Astrocyte of the cerebellum (primary cell): ENCODE data around the gene APOBEC3A.
"Not testable (repeated sequence)": the region's sequence is repeated elsewhere in the genome, so short reads cannot be mapped to it uniquely, and the experiment has no call there.

ENCODE experiments used
- DNase-seq: peaks from one replicate; pipeline ENCODE4 v3.0.0-alpha.2; 2011; ENCODE audit warnings: low read depth
- H3K4me3 ChIP-seq: 2 replicates; pipeline ENCODE4 v1.5.1; 2011; ENCODE audit warnings: mild to moderate bottlenecking, low read depth, low read length, moderate library complexity
- in situ Hi-C: cut with HindIII; loops from 2 replicates; pipeline ENCODE4 v1.10.0; 2017; ENCODE audit warnings: low sequenced_read_pairs
- TF ChIP-seq, protein P1 (sequence below): IDR thresholded peaks from 2 replicates; pipeline ENCODE4 v1.5.1; 2012; ENCODE audit warnings: low read length, low read depth, moderate library complexity, mild to moderate bottlenecking; ENCODE audit errors: missing control alignments

Gene APOBEC3A

DNA sequence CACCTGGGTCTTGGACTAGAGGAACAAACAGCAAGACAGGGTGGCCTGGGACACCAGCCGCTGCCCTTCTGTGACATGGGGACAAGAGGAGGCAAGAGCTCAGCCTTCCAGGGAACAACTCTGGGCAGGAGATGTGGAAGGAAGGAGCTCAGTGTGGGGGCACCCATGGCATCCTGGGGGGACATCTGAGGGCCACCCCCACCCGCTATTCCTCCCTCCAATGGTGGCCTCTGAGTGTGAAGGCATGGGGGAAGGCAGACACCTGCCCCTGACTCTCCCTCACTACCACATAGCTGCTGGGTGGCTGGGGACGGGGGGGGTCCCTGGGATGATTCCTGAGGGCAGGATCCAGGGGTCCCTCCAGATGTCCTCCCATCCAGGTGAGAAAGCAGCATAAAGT, 29.2 kb downstream of the APOBEC3A start:
- H3K4me3 ChIP-seq, result no peak overlapping the region
- DNase-seq, result no peak
- TF ChIP-seq, protein P1, sequence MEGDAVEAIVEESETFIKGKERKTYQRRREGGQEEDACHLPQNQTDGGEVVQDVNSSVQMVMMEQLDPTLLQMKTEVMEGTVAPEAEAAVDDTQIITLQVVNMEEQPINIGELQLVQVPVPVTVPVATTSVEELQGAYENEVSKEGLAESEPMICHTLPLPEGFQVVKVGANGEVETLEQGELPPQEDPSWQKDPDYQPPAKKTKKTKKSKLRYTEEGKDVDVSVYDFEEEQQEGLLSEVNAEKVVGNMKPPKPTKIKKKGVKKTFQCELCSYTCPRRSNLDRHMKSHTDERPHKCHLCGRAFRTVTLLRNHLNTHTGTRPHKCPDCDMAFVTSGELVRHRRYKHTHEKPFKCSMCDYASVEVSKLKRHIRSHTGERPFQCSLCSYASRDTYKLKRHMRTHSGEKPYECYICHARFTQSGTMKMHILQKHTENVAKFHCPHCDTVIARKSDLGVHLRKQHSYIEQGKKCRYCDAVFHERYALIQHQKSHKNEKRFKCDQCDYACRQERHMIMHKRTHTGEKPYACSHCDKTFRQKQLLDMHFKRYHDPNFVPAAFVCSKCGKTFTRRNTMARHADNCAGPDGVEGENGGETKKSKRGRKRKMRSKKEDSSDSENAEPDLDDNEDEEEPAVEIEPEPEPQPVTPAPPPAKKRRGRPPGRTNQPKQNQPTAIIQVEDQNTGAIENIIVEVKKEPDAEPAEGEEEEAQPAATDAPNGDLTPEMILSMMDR, result no peak
- in situ Hi-C loops, result no loop called here

GRCh38 chr22:38987171-38987895, 29.9 kb downstream of the APOBEC3A start:
- in situ Hi-C loops, result no loop called here
- TF ChIP-seq, protein P1, result no peak
- DNase-seq, result no peak
- H3K4me3 ChIP-seq, result no peak overlapping the region

- in situ Hi-C loops, result no loop called here
- no peak overlapping the region for H3K4me3 ChIP-seq
- DNase-seq, result no peak
- TF ChIP-seq, protein P1, result no peak
Observed at GRCh38 chr22:38989466-38989865, 32.1 kb downstream of the APOBEC3A start.

DNA sequence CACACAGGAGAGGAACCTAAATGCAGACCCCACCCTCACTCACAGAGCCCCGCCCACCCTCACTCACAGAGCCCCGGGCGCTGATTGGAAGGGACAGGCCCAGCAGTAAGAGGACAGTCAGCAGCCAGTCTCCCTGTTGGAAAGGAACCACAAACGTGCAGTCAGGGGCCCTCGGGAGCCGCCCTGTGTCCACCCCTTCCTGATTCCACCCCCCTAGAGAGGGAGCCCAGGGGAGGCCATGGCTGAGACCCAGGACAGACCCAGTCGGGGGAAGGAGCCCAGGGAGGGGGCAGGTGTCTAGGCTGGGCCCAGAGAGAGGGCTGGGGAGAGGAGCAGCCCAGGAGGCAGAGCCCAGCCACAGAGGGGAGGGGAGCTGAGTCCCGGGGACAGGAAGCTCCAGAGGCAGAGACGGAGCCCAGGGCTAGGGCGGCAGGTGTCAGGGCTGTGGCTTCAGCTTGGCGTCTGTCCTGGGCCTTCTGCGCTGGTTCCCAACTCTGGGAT, 35.5 kb downstream of the APOBEC3A start:
- DNase-seq, in situ Hi-C loops, H3K4me3 ChIP-seq: not testable (repeated sequence)

GRCh38 chr22:38996105-38996504, 38.7 kb downstream of the APOBEC3A start:
- no peak for DNase-seq

GRCh38 chr22:38997518-38997917, 40.1 kb downstream of the APOBEC3A start:
- TF ChIP-seq, protein P1, result no peak
- in situ Hi-C loops, result no loop called here
- no peak for DNase-seq

More at GRCh38 chr22:38996105-38996504, 38.7 kb downstream of the APOBEC3A start:
- H3K4me3 ChIP-seq, result no peak overlapping the region
- TF ChIP-seq, protein P1, result no peak
- in situ Hi-C loops, result no loop called here

GRCh38 chr22:39003165-39003638, 45.8 kb downstream of the APOBEC3A start:
- DNase-seq, result peak; percentile 81
- TF ChIP-seq, protein P1, result peak; percentile 77
- in situ Hi-C loops, result no loop called here
- H3K4me3 ChIP-seq, result no peak overlapping the region

More at GRCh38 chr22:38997518-38997917, 40.1 kb downstream of the APOBEC3A start:
- H3K4me3 ChIP-seq, result no peak overlapping the region
